Transverse colon (tissue), 4 donors: ENCODE results near the gene FARP1. TPM values are rescaled to one million over a fixed set of nuclear protein-coding genes. Genes with fewer than 3 reads are reported as not detected.

Experiments
- DNase-seq: peaks from one replicate; pipeline ENCODE4 v3.0.0-alpha.2; 2019
- H3K27ac ChIP-seq, 4 donors: fragments of 200-600 bp; sonication (generic); 2 replicates each; pipeline ENCODE4 v1.5.1; 2016 to 2018; ENCODE audit warnings: inconsistent platforms in 4 of 4
- H3K27me3 ChIP-seq: fragments of 200-600 bp; sonication (generic); 2 replicates; pipeline ENCODE4 v1.5.1; 2017; ENCODE audit warnings: inconsistent platforms
- H3K36me3 ChIP-seq, 4 donors: fragments of 200-600 bp; sonication (generic); 2 replicates each; pipeline ENCODE4 v1.5.1; 2017 to 2019; ENCODE audit warnings: inconsistent platforms in 4 of 4
- H3K4me1 ChIP-seq, 4 donors: fragments of 200-600 bp; sonication (generic); 2 replicates each; pipeline ENCODE4 v1.5.1; 2017 to 2020; ENCODE audit warnings: inconsistent platforms in 4 of 4
- H3K4me3 ChIP-seq, 4 donors: fragments of 200-600 bp; sonication (generic); 1 replicate in 1 of 4; 2 replicates in 3 of 4; pipeline versions ENCODE4 v1.5.1 to v1.6.1; 2017 to 2019; ENCODE audit warnings: inconsistent platforms in 4 of 4
- H3K9me3 ChIP-seq, 2 donors: fragments of 200-600 bp; sonication (generic); 2 replicates each; pipeline ENCODE4 v1.5.1; 2017 to 2019; ENCODE audit warnings: inconsistent platforms in 2 of 2
- CTCF ChIP-seq, 5 experiments: fragments of 200-600 bp in 3 of 5; fragments of 450-650 bp in 2 of 5; sonication (generic) in 3 of 5; IDR thresholded peaks; 1 replicate in 2 of 5; 2 replicates in 3 of 5; pipeline ENCODE4 v1.5.1; 2016 to 2017; ENCODE audit warnings: antibody characterized with exemption in 5 of 5, inconsistent platforms in 3 of 5, mild to moderate bottlenecking in 2 of 5, moderate library complexity in 1 of 5
- EP300 ChIP-seq: sonication (generic); formaldehyde crosslinking; IDR thresholded peaks from one replicate; pipeline ENCODE4 v1.6.1; 2017; ENCODE audit warnings: antibody characterized with exemption, low read depth
- POLR2A ChIP-seq: fragments of 450-650 bp; IDR thresholded peaks from one replicate; pipeline ENCODE4 v1.6.1; 2016; ENCODE audit warnings: antibody characterized with exemption, mild to moderate bottlenecking, moderate library complexity
- POLR2AphosphoS5 ChIP-seq, 3 donors: sonication (generic); formaldehyde crosslinking; IDR thresholded peaks; one replicate each; pipeline ENCODE4 v1.6.1; 2016; ENCODE audit warnings: antibody characterized with exemption in 3 of 3
- WGBS, 2 donors: methylation state at CpG; one replicate each; pipeline ENCODE4 v1.1.5; 2018; ENCODE audit warnings: low coverage in 1 of 2; 5-methylcytosine and 5-hydroxymethylcytosine counted together
- in situ Hi-C, 4 donors: fragments of 200-750 bp; cut with MboI; loops; one replicate each; pipeline versions ENCODE4 v1.15.0 to v1.15.1; 2017; ENCODE audit warnings: low sequenced_read_pairs in 3 of 4, low pct_ligation_motif_present in 1 of 4, low pct_unique_long_range_greater_than_20kb in 1 of 4
- intact Hi-C: fragments of 100-400 bp; cut with DNase I; formaldehyde crosslinking; loops from one replicate; pipeline ENCODE4 v1.15.1; 2023; ENCODE audit warnings: low total_unique reads
- total RNA-seq, 4 donors: library from RNA; depleted of rRNA; stranded (reverse); fragments of >200 nt; gene quantifications; one replicate each; pipeline ENCODE4 v1.1.0, GENCODE V29; 2016

The FARP1 gene
- total RNA-seq, 4 donors from 2014 or later: 32.8 to 41.8 (median 38.3) TPM

GRCh38 chr13:98286799-98287198 lies 143.9 kb downstream of the FARP1 start:
- Histone ChIP-seq H3K4me3 (no peak overlapping the region), H3K9me3 (no peaks in the 10 kb centered on the region), H3K4me1 (no peaks in the 10 kb centered on the region), H3K36me3 (no peaks in the 10 kb centered on the region), H3K27me3 (no peaks in the 10 kb centered on the region), H3K27ac (no peak overlapping the region)
- DNase-seq: no peak
- WGBS, 2 donors: 73% methylated on average over 2 of the region's 2 CpGs
- in situ Hi-C loops (no loop called here), intact Hi-C loops (no loop called here)
- no peak for TF ChIP-seq EP300
- TF ChIP-seq POLR2A: no peak
- no peak for TF ChIP-seq CTCF (IDR thresholded peaks at IDR 0.05)
- TF ChIP-seq POLR2AphosphoS5 (IDR thresholded peaks at IDR 0.05): no peak

DNA sequence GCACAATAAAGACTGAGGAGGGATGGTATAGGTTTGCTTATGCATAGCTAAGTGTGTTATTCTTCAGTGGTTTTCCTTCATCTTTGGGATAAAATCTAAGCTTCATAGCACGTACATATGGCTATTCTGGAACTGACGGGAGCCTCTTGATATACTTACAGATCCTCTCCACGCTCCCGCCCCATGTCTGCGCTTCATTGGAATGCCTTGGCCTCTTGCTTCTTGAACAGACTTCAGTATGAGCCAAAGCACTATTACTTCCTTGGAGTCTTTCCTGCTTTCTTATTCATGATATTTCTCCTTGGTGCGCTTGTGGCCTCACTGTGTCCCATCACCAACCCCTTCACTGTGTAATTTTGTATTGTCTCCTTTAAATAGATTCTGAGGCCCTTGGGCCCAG lies 145.3 kb downstream of the FARP1 start:
- Histone ChIP-seq H3K36me3 (no peaks in the 10 kb centered on the region), H3K9me3 (no peaks in the 10 kb centered on the region), H3K27me3 (no peaks in the 10 kb centered on the region), H3K27ac (no peak overlapping the region), H3K4me3 (no peak overlapping the region), H3K4me1 (no peaks in the 10 kb centered on the region)
- DNase-seq: no peak
- no peak for TF ChIP-seq POLR2AphosphoS5 (IDR thresholded peaks at IDR 0.05)
- no peak for TF ChIP-seq EP300
- TF ChIP-seq CTCF (IDR thresholded peaks at IDR 0.05): no peak
- no peak for TF ChIP-seq POLR2A
- 96 to 98% methylated on average over 6 of the region's 6 CpGs for WGBS, 2 donors
- intact Hi-C loops (no loop called here), in situ Hi-C loops (no loop called here)

GRCh38 chr13:98289339-98289945 lies 146.5 kb downstream of the FARP1 start:
- H3K27ac ChIP-seq: no peak overlapping the region
- in situ Hi-C loops (no loop called here), intact Hi-C loops (no loop called here)
- H3K4me1 ChIP-seq: no peaks in the 10 kb centered on the region
- H3K4me3 ChIP-seq: no peak overlapping the region
- H3K9me3 ChIP-seq: no peaks in the 10 kb centered on the region
- no peaks in the 10 kb centered on the region for H3K27me3 ChIP-seq
- WGBS, 2 donors: 93 to 96% methylated on average over 6 to 14 of the region's 14 CpGs
- H3K36me3 ChIP-seq: no peaks in the 10 kb centered on the region
- DNase-seq: no peak
- TF ChIP-seq POLR2AphosphoS5 (IDR thresholded peaks at IDR 0.05): no peak
- no peak for TF ChIP-seq CTCF (IDR thresholded peaks at IDR 0.05)
- TF ChIP-seq EP300: no peak
- TF ChIP-seq POLR2A: no peak

- Histone ChIP-seq H3K4me1 (peaks cover 0 to 2% (median 0%) of the 10 kb centered on the region in 4 donors), H3K27ac (no peak overlapping the region), H3K27me3 (no peaks in the 10 kb centered on the region), H3K36me3 (no peaks in the 10 kb centered on the region), H3K9me3 (no peaks in the 10 kb centered on the region), H3K4me3 (no peak overlapping the region)
- WGBS, 2 donors: 88% methylated on average over 3 of the region's 3 CpGs; no CpG with 5 or more reads in 1 of the 2 donors
- in situ Hi-C loops: no loop called here
- TF ChIP-seq POLR2A (no peak), POLR2AphosphoS5 (IDR thresholded peaks at IDR 0.05) (no peak), CTCF (IDR thresholded peaks at IDR 0.05) (no peak), EP300 (no peak)
- intact Hi-C loops: loop anchor here (1.0 kb wide), 1 partner anchor 26 kb away; no protein-coding TSS in a partner anchor
- DNase-seq: no peak
Observed at GRCh38 chr13:98290261-98290660, 147.4 kb downstream of the FARP1 start.
